Keratinocyte (primary cell): ENCODE measurements around the gene MIB2. TPM values are rescaled to one million over a fixed set of nuclear protein-coding genes. Genes with fewer than 3 reads are reported as not detected.

ENCODE experiments used
- DNase-seq: peaks from one replicate; pipeline ENCODE4 v3.0.0-alpha.2; 2011; ENCODE audit warnings: low read depth, missing footprints, low spot score
- FAIRE-seq: peaks from 2 replicates; lab custom pipeline; 2011; peaks lifted over from hg19 to GRCh38; lab: Jason Lieb, UNC
- H2AFZ ChIP-seq: 2 replicates; pipeline ENCODE4 v1.6.0; 2012; ENCODE audit warnings: low read length, control low read depth, inconsistent platforms; ENCODE audit not compliant: control insufficient read depth
- H3K27ac ChIP-seq: 2 replicates; pipeline ENCODE4 v1.5.1; 2011; ENCODE audit warnings: low read length; ENCODE audit not compliant: control insufficient read depth, insufficient read depth
- H3K27me3 ChIP-seq: 3 replicates; pipeline ENCODE4 v1.6.0; 2011; ENCODE audit warnings: low read length; ENCODE audit not compliant: control insufficient read depth, insufficient read depth; ENCODE audit errors: extremely low read depth
- H3K36me3 ChIP-seq, 2 experiments: 2 replicates in 1 of 2; 3 replicates in 1 of 2; pipeline ENCODE4 v1.5.1; 2011; ENCODE audit warnings: low read length in 2 of 2, mild to moderate bottlenecking in 1 of 2; ENCODE audit not compliant: control insufficient read depth in 2 of 2, insufficient read depth in 2 of 2; ENCODE audit errors: extremely low read depth in 1 of 2
- H3K4me1 ChIP-seq: 3 replicates; pipeline ENCODE4 v1.5.1; 2011; ENCODE audit warnings: low read length; ENCODE audit not compliant: control insufficient read depth, insufficient read depth; ENCODE audit errors: extremely low read depth
- H3K4me2 ChIP-seq: 3 replicates; pipeline ENCODE4 v1.6.0; 2011; ENCODE audit warnings: low read depth, low read length; ENCODE audit not compliant: control insufficient read depth, insufficient read depth; ENCODE audit errors: extremely low read depth
- H3K4me3 ChIP-seq, 3 experiments: fragments of 200-600 bp in 1 of 3; sonication (generic) in 1 of 3; 2 replicates in 2 of 3; 3 replicates in 1 of 3; pipeline ENCODE4 v1.5.1; 2011 to 2016; ENCODE audit warnings: low read length in 3 of 3, mild to moderate bottlenecking in 3 of 3, control low read depth in 2 of 3, inconsistent platforms in 1 of 3, low read depth in 1 of 3, mixed read lengths in 1 of 3, mixed run types in 1 of 3, moderate library complexity in 1 of 3; ENCODE audit not compliant: control insufficient read depth in 2 of 3, insufficient read depth in 2 of 3; ENCODE audit errors: extremely low read depth in 1 of 3
- H3K79me2 ChIP-seq: 2 replicates; pipeline ENCODE4 v1.6.0; 2012; ENCODE audit warnings: low read length; ENCODE audit not compliant: control insufficient read depth, insufficient read depth
- H3K9ac ChIP-seq: 3 replicates; pipeline ENCODE4 v1.6.0; 2011; ENCODE audit warnings: low read length; ENCODE audit not compliant: control insufficient read depth, insufficient read depth; ENCODE audit errors: extremely low read depth
- H3K9me1 ChIP-seq: 3 replicates; pipeline ENCODE4 v1.6.0; 2011; ENCODE audit warnings: low read length; ENCODE audit not compliant: control insufficient read depth, insufficient read depth; ENCODE audit errors: extremely low read depth
- H3K9me3 ChIP-seq: 2 replicates; pipeline ENCODE4 v1.5.1; 2012; ENCODE audit warnings: low read depth, low read length; ENCODE audit not compliant: control insufficient read depth
- H4K20me1 ChIP-seq: 3 replicates; pipeline ENCODE4 v1.6.0; 2011; ENCODE audit warnings: low read length; ENCODE audit not compliant: control insufficient read depth, insufficient read depth; ENCODE audit errors: extremely low read depth
- CTCF ChIP-seq, 3 experiments: IDR thresholded peaks in 1 of 3; conservative IDR thresholded peaks in 1 of 3; optimal IDR thresholded peaks in 1 of 3; 2 replicates in 2 of 3; 3 replicates in 1 of 3; pipeline versions ENCODE3 to v1.5.1; 2011; ENCODE audit warnings: low read length in 3 of 3, mild to moderate bottlenecking in 3 of 3, moderate library complexity in 2 of 3, control low read depth in 1 of 3, inconsistent platforms in 1 of 3; ENCODE audit not compliant: insufficient read depth in 2 of 3; ENCODE audit errors: extremely low read depth in 1 of 3
- EZH2 ChIP-seq: IDR thresholded peaks from one replicate; pipeline ENCODE4 v1.6.1; 2012; ENCODE audit warnings: inconsistent platforms, mild to moderate bottlenecking, low read length, moderate library complexity
- dilution Hi-C: fragments of 300-500 bp; cut with MboI; formaldehyde crosslinking; loops from one replicate; pipeline ENCODE4 v1.7.0; 2020; ENCODE audit warnings: low sequenced_read_pairs; ENCODE audit not compliant: extremely low pct_ligation_motif_present
- polyA plus RNA-seq, 5 experiments: library from polyadenylated mRNA; depleted of rRNA in 3 of 5; stranded (reverse) in 3 of 5; stranded (forward) in 1 of 5; unstranded in 1 of 5; fragments of >200 nt; gene quantifications; 1 replicate in 1 of 5; 2 replicates in 3 of 5; 3 replicates in 1 of 5; pipeline versions ENCODE4 v1.2.1 to v1.2.3, GENCODE V29; 2011 to 2012; ENCODE audit warnings: missing spikeins in 2 of 5, low read depth in 1 of 5, low replicate concordance in 1 of 5

The MIB2 gene
- polyA plus RNA-seq, 1 donor (not counting 4 experiments of a cell fraction or from before 2014, with no cell fraction given) = 13.9 TPM

- FAIRE-seq (no peak), DNase-seq (no peak)
- H3K4me3 ChIP-seq = no peak overlapping the region
- H3K27me3 ChIP-seq = no peaks in the 10 kb centered on the region
- H3K9ac ChIP-seq = no peak overlapping the region
- no peaks in the 10 kb centered on the region for H3K9me3 ChIP-seq
- H2AFZ ChIP-seq = no peak overlapping the region
- H3K36me3 ChIP-seq = peaks cover 0 to 3% of the 10 kb centered on the region in 2 experiments
- dilution Hi-C loops = no loop called here
- H3K4me2 ChIP-seq = no peak overlapping the region
- H4K20me1 ChIP-seq = no peaks in the 10 kb centered on the region
- peaks cover 7% of the 10 kb centered on the region for H3K4me1 ChIP-seq
- no peak overlapping the region for H3K27ac ChIP-seq
- H3K9me1 ChIP-seq = no peaks in the 10 kb centered on the region
- peak in 1 of 3 experiments; percentile 5 for TF ChIP-seq CTCF (optimal IDR thresholded peaks at IDR 0.05 in 1 of 3, IDR thresholded peaks at IDR 0.05 in 1 of 3, conservative IDR thresholded peaks at IDR 0.05 in 1 of 3; ENCODE audit: extremely low read depth in 1 of 3, insufficient read depth in 2 of 3, low read length in 3 of 3)
- no peak for TF ChIP-seq EZH2
- peaks cover 8% of the 10 kb centered on the region for H3K79me2 ChIP-seq
These were observed 5.3 kb downstream of the MIB2 start for GRCh38 chr1:1620433-1621139.

- Histone ChIP-seq H3K36me3 (peaks cover 0 to 3% of the 10 kb centered on the region in 2 experiments), H3K4me2 (no peak overlapping the region), H2AFZ (no peak overlapping the region), H3K4me1 (peaks cover 6% of the 10 kb centered on the region), H3K9me3 (no peaks in the 10 kb centered on the region), H3K4me3 (no peak overlapping the region), H3K79me2 (peaks cover 7% of the 10 kb centered on the region), H3K27ac (no peak overlapping the region), H3K9ac (no peak overlapping the region), H4K20me1 (no peaks in the 10 kb centered on the region), H3K27me3 (no peaks in the 10 kb centered on the region), H3K9me1 (no peaks in the 10 kb centered on the region)
- TF ChIP-seq CTCF (optimal IDR thresholded peaks at IDR 0.05 in 1 of 3, IDR thresholded peaks at IDR 0.05 in 1 of 3, conservative IDR thresholded peaks at IDR 0.05 in 1 of 3; ENCODE audit: extremely low read depth in 1 of 3, insufficient read depth in 2 of 3, low read length in 3 of 3) = no peak
- TF ChIP-seq EZH2 = no peak
- DNase-seq (no peak), FAIRE-seq (no peak)
- dilution Hi-C loops = no loop called here
These were observed 6.1 kb downstream of the MIB2 start for GRCh38 chr1:1621173-1622009.
